Immature natural killer cell (primary cell): ENCODE measurements around the gene STIM1. TPM values are rescaled to one million over a fixed set of nuclear protein-coding genes. Genes with fewer than 3 reads are reported as not detected.

Source experiments
- DNase-seq, 3 donors: peaks; one replicate each; pipeline ENCODE4 v3.0.0; 2022; ENCODE audit warnings: mixed read lengths in 1 of 3
- H3K27ac Mint-ChIP-seq, 6 donors: one replicate each; pipeline ENCODE4 v1.8.0; 2020; ENCODE audit warnings: mixed read lengths in 6 of 6, mild to moderate bottlenecking in 5 of 6, inconsistent platforms in 4 of 6, moderate library complexity in 3 of 6
- H3K27me3 Mint-ChIP-seq, 3 donors: one replicate each; pipeline ENCODE4 v1.8.0; 2020 to 2021; ENCODE audit warnings: low read depth in 3 of 3, mild to moderate bottlenecking in 3 of 3, mixed read lengths in 3 of 3, moderate library complexity in 3 of 3, inconsistent platforms in 1 of 3
- H3K36me3 Mint-ChIP-seq, 3 donors: one replicate each; pipeline ENCODE4 v1.8.0; 2020; ENCODE audit warnings: mixed read lengths in 3 of 3, inconsistent platforms in 2 of 3, mild to moderate bottlenecking in 2 of 3
- H3K4me1 Mint-ChIP-seq, 2 donors: one replicate each; pipeline ENCODE4 v1.8.0; 2020; ENCODE audit warnings: inconsistent platforms in 2 of 2, mild to moderate bottlenecking in 2 of 2, mixed read lengths in 2 of 2, moderate library complexity in 1 of 2
- H3K4me3 Mint-ChIP-seq, 5 donors: one replicate each; pipeline ENCODE4 v1.8.0; 2020; ENCODE audit warnings: mild to moderate bottlenecking in 5 of 5, mixed read lengths in 5 of 5, inconsistent platforms in 3 of 5, moderate library complexity in 3 of 5
- H3K9me3 Mint-ChIP-seq, 6 donors: one replicate each; pipeline ENCODE4 v1.8.0; 2020; ENCODE audit warnings: mild to moderate bottlenecking in 6 of 6, mixed read lengths in 6 of 6, inconsistent platforms in 4 of 6, moderate library complexity in 3 of 6
- polyA plus RNA-seq, 3 donors: library from polyadenylated mRNA; unstranded; fragments of 300-500 nt; fragmentation: Illumina TruSeq; gene quantifications; one replicate each; pipeline ENCODE4 v1.2.3, GENCODE V29; 2021

The STIM1 gene
- polyA plus RNA-seq, 3 donors from 2014 or later, result 28.7 to 53.1 (median 45.5) TPM

GRCh38 chr11:4087551-4087950 lies 232.1 kb downstream of the STIM1 start:
- Mint-ChIP-seq H3K9me3 (no peaks in the 10 kb centered on the region), H3K4me3 (no peak overlapping the region), H3K4me1 (peaks cover 51 to 53% of the 10 kb centered on the region in 2 donors), H3K27me3 (peaks cover 8 to 30% (median 20%) of the 10 kb centered on the region in 3 donors), H3K27ac (peak overlapping the region in 5 of 6 donors; percentile 28 to 80 (median 65)), H3K36me3 (peaks cover 24 to 58% (median 47%) of the 10 kb centered on the region in 3 donors)
- DNase-seq, result no peak

- peak; percentile 19 to 52 (median 41) for DNase-seq
- H3K4me1 Mint-ChIP-seq, result peaks cover 67% of the 10 kb centered on the region in 2 donors
- H3K27me3 Mint-ChIP-seq, result peaks cover 14 to 43% (median 26%) of the 10 kb centered on the region in 3 donors
- H3K27ac Mint-ChIP-seq, result peak overlapping the region; percentile 90 to 94 (median 91)
- H3K36me3 Mint-ChIP-seq, result peaks cover 19 to 42% (median 32%) of the 10 kb centered on the region in 3 donors
- H3K4me3 Mint-ChIP-seq, result peak overlapping the region; percentile 31 to 70 (median 67)
- peaks cover 0 to 2% (median 0%) of the 10 kb centered on the region in 6 donors for H3K9me3 Mint-ChIP-seq
These were observed 234.8 kb downstream of the STIM1 start for GRCh38 chr11:4090258-4090657.

- Mint-ChIP-seq H3K27ac (peak overlapping the region; percentile 48 to 94 (median 66)), H3K36me3 (peaks cover 14 to 31% (median 22%) of the 10 kb centered on the region in 3 donors), H3K9me3 (peaks cover 0 to 2% (median 0%) of the 10 kb centered on the region in 6 donors), H3K4me1 (peaks cover 64 to 66% of the 10 kb centered on the region in 2 donors), H3K27me3 (peaks cover 14 to 45% (median 21%) of the 10 kb centered on the region in 3 donors), H3K4me3 (peak overlapping the region in 2 of 5 donors; percentile 3 to 48)
- DNase-seq, result no peak
These were observed 236.6 kb downstream of the STIM1 start for GRCh38 chr11:4092026-4092425.

GRCh38 chr11:4093519-4094347 lies 238.3 kb downstream of the STIM1 start:
- Mint-ChIP-seq H3K4me3 (peak overlapping the region; percentile 92 to 98 (median 97)), H3K27me3 (peaks cover 14 to 40% (median 18%) of the 10 kb centered on the region in 3 donors), H3K9me3 (peaks cover 0 to 2% (median 0%) of the 10 kb centered on the region in 6 donors), H3K27ac (peak overlapping the region; percentile 96 to 98 (median 98)), H3K36me3 (peaks cover 9 to 16% (median 10%) of the 10 kb centered on the region in 3 donors), H3K4me1 (peaks cover 57% of the 10 kb centered on the region in 2 donors)
- DNase-seq, result no peak

- peak within 1 kb of the TSS; percentile 92 to 98 (median 97) for H3K4me3 Mint-ChIP-seq
- H3K4me1 Mint-ChIP-seq, result peaks cover 49 to 56% of the 10 kb centered on the region in 2 donors
- H3K9me3 Mint-ChIP-seq, result peaks cover 0 to 2% (median 0%) of the 10 kb centered on the region in 6 donors
- DNase-seq, result peak; percentile 91 to 92 (median 92)
- peak within 1 kb of the TSS; percentile 96 to 98 (median 98) for H3K27ac Mint-ChIP-seq
- H3K27me3 Mint-ChIP-seq, result peaks cover 11 to 37% (median 18%) of the 10 kb centered on the region in 3 donors
- H3K36me3 Mint-ChIP-seq, result peaks cover 6 to 16% (median 10%) of the 10 kb centered on the region in 3 donors
These were observed 239.2 kb downstream of the STIM1 start, which contains the start of gene RRM1 for GRCh38 chr11:4094348-4095291. TSS of gene RRM1 (plus strand) at chr11:4094799. CDS start at chr11:4095013, 214 bp downstream.

GRCh38 chr11:4095509-4096230 lies 240.2 kb downstream of the STIM1 start:
- H3K4me1 Mint-ChIP-seq, result peaks cover 39 to 51% of the 10 kb centered on the region in 2 donors
- DNase-seq, result no peak

GRCh38 chr11:4098026-4098621 lies 242.7 kb downstream of the STIM1 start:
- H3K27me3 Mint-ChIP-seq, result peaks cover 7 to 20% (median 12%) of the 10 kb centered on the region in 3 donors
- peaks cover 5 to 10% (median 5%) of the 10 kb centered on the region in 3 donors for H3K36me3 Mint-ChIP-seq
- no peaks in the 10 kb centered on the region for H3K9me3 Mint-ChIP-seq
- H3K27ac Mint-ChIP-seq, result no peak overlapping the region
- H3K4me3 Mint-ChIP-seq, result no peak overlapping the region
- no peak for DNase-seq
- H3K4me1 Mint-ChIP-seq, result peaks cover 26 to 45% of the 10 kb centered on the region in 2 donors

More at GRCh38 chr11:4095509-4096230, 240.2 kb downstream of the STIM1 start:
- peaks cover 10 to 30% (median 15%) of the 10 kb centered on the region in 3 donors for H3K27me3 Mint-ChIP-seq
- peaks cover 6 to 12% (median 10%) of the 10 kb centered on the region in 3 donors for H3K36me3 Mint-ChIP-seq
- peaks cover 0 to 2% (median 0%) of the 10 kb centered on the region in 6 donors for H3K9me3 Mint-ChIP-seq
- H3K27ac Mint-ChIP-seq, result peak overlapping the region; percentile 96 to 98 (median 98)
- peak overlapping the region; percentile 92 to 98 (median 97) for H3K4me3 Mint-ChIP-seq

- Mint-ChIP-seq H3K9me3 (no peaks in the 10 kb centered on the region), H3K27me3 (no peaks in the 10 kb centered on the region), H3K27ac (peak overlapping the region in 1 of 6 donors; percentile 51), H3K4me1 (peaks cover 3 to 30% of the 10 kb centered on the region in 2 donors), H3K4me3 (no peak overlapping the region), H3K36me3 (peaks cover 12 to 21% (median 19%) of the 10 kb centered on the region in 3 donors)
- no peak for DNase-seq
These were observed 247.2 kb downstream of the STIM1 start for GRCh38 chr11:4102711-4103110.

GRCh38 chr11:4103269-4103668 lies 247.8 kb downstream of the STIM1 start:
- no peak overlapping the region for H3K27ac Mint-ChIP-seq
- H3K9me3 Mint-ChIP-seq, result no peaks in the 10 kb centered on the region
- no peaks in the 10 kb centered on the region for H3K27me3 Mint-ChIP-seq
- no peak overlapping the region for H3K4me3 Mint-ChIP-seq
- no peak for DNase-seq
- peaks cover 3 to 30% of the 10 kb centered on the region in 2 donors for H3K4me1 Mint-ChIP-seq
- H3K36me3 Mint-ChIP-seq, result peaks cover 15 to 24% (median 22%) of the 10 kb centered on the region in 3 donors

GRCh38 chr11:4105916-4106315 lies 250.5 kb downstream of the STIM1 start:
- H3K4me3 Mint-ChIP-seq, result no peak overlapping the region
- no peak overlapping the region for H3K27ac Mint-ChIP-seq
- no peak for DNase-seq
- peaks cover 20 to 27% (median 24%) of the 10 kb centered on the region in 3 donors for H3K36me3 Mint-ChIP-seq
- H3K9me3 Mint-ChIP-seq, result no peaks in the 10 kb centered on the region
- H3K27me3 Mint-ChIP-seq, result no peaks in the 10 kb centered on the region
- peaks cover 3 to 15% of the 10 kb centered on the region in 2 donors for H3K4me1 Mint-ChIP-seq

- no peaks in the 10 kb centered on the region for H3K27me3 Mint-ChIP-seq
- H3K36me3 Mint-ChIP-seq, result peaks cover 34 to 45% (median 34%) of the 10 kb centered on the region in 3 donors
- no peak for DNase-seq
- no peaks in the 10 kb centered on the region for H3K4me1 Mint-ChIP-seq
- H3K27ac Mint-ChIP-seq, result peak overlapping the region in 1 of 6 donors; percentile 28
- H3K4me3 Mint-ChIP-seq, result no peak overlapping the region
- no peaks in the 10 kb centered on the region for H3K9me3 Mint-ChIP-seq
These were observed 256.4 kb downstream of the STIM1 start for GRCh38 chr11:4111834-4112233.

GRCh38 chr11:4115128-4115527 lies 259.7 kb downstream of the STIM1 start:
- Mint-ChIP-seq H3K27me3 (no peaks in the 10 kb centered on the region), H3K27ac (no peak overlapping the region), H3K36me3 (peaks cover 25 to 35% (median 27%) of the 10 kb centered on the region in 3 donors), H3K9me3 (no peaks in the 10 kb centered on the region), H3K4me1 (no peaks in the 10 kb centered on the region), H3K4me3 (no peak overlapping the region)
- DNase-seq, result no peak
